Stimulated activated naive CD4-positive, alpha-beta T cell (primary cell): ENCODE results near the gene IL33.

Experiments
- DNase-seq, 6 experiments: peaks; one replicate each; lab custom pipeline; 2025; lab: John Stamatoyannopoulos, UW

IL33 gene

DNA sequence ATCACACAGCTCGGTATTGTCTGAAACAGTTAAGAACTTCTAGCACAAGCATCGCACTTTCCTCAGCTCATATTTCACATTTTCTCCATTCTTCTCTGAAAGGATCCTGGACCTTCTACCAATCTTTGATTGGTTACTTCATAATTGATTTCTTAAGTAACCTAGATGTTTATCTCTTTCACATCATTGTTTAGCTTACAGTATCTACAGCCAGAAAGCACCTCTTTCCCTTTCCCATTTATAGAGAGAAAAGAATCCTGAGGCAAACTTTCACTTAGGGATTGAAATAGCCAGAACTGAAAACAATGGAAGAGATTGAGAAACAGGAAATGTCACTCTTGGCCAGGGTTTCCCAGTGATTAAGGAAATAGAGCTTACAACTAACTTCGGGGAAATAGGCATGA lies 2.5 kb downstream of the IL33 start:
- no peak for DNase-seq

DNA sequence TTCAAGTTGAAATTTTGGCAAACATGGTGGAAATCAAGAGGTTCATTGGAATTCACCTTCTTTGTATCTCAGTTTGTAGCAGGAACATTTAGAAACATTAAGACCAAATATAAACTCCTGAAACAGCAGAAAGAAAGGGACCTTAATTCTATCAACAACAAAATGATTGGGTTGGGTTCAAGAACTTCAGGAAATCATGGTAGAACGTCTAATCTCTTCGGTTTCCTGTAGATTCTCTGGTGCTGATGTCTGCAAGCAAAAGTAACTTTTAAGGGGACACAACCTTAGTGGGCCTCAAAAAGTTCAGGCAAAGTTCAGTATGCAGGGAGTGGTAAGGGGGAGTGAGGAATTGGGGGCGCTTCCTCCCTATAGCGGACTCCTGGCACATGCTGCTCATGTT lies 3.4 kb downstream of the IL33 start:
- no peak for DNase-seq

DNA sequence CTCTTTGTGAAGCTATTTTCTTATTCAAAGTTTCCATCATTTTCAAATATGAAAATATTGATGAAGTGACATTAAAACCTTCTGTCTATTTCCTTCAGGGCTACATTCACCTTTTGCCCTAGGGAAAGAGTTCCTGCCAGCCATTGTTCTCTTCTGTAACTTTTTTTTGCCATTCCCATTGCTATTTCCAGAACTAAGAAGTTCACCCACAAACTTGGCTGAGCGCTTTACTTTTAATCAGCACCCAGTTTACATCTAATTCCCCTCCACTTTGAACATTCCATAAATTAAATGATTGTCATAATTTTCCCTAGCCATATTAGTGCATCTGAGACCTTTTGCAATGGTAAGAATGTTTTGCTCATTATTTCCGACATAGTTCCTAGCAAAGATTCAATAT lies 4.4 kb downstream of the IL33 start:
- DNase-seq = no peak

DNA sequence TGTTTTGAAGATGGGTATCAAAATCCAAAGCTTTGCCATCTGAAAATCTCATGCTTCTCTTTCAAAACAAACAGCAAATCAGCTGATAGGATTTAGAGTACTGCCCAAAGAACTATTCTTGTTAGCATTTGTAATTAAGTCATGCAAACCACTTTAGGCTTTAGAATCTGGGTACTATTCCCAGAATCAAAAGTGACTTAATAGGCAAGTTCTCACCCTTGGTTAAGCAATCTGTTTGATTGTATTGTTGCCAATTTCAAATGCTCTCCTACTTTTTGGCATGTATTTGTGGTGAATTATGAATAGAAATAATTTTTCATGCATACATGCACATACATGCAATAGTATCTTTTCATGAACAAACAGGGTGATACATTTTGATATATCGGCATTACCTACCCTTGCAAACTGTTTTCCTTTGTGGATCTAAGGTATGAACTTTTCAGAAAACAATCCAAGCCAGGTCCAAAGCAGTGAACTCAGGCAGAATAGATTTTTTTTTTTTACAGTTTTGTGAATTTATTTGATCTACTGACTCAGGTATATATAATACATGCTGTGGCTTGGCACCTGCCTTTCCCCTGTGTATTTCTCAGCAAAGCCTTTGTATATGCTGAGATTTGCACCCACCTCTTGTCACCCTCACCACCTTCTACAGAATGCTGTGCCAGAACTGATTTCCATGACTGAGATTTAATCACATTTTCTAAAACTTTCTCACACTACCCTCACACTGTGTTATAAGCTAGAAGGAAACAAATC lies 9.0 kb downstream of the IL33 start:
- no peak for DNase-seq

DNA sequence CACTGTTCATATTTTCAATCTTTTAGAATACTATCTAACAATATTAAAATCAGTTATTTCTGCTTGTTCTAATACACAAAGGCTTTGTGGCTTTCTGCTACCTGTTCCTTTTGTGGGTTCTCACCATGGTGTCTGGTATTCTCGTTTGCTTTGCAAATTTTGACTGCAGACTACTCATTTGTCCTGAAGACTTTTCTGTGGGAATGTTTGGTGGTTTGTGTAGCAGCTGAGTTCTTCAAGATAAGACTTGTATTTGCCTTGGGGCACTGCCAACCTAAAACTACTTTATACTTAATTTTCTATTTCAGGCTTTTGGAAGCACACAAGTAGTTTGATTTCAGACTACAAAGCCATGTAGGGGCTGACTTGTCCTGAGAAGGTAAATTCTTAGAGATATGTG lies 11.1 kb downstream of the IL33 start:
- DNase-seq = no peak

DNA sequence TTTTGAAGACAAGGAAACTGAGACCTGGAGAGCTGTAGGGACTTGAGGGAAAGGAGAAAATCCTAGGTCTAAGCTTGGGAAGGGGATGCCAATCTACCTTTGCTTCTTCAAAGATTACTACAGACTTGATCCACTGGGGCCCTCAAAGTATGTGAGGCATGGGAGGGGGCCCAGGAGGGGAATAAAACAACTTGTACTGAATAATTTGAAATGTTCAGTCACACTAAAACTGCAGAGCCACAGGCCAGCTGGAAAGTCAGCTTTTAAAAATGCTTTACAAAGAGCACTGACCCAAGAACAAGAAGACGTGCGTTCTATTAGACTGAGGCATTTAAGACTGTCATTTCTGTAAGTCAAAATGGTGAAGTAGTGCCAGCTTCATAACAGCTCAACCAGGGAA lies 13.6 kb downstream of the IL33 start:
- no peak for DNase-seq

DNA sequence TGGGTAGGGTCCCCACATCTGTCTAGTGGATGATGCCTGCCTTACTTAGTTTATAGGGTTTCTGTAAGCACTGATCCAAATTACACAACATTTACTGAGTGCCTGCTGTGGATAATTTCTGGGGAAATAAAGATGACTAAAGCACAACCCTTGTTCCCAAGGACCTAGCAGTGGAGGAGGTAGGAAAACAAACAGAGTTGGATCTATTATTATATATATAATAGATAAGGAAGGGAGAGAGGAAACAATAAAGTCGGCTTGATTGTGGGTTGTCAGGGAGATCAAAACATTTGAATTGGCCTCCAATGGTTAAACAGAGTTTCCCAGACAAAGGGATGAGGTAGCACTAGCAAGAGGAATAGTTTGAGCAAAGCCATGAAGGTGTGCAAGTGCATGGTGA lies 14.0 kb downstream of the IL33 start:
- no peak for DNase-seq

DNA sequence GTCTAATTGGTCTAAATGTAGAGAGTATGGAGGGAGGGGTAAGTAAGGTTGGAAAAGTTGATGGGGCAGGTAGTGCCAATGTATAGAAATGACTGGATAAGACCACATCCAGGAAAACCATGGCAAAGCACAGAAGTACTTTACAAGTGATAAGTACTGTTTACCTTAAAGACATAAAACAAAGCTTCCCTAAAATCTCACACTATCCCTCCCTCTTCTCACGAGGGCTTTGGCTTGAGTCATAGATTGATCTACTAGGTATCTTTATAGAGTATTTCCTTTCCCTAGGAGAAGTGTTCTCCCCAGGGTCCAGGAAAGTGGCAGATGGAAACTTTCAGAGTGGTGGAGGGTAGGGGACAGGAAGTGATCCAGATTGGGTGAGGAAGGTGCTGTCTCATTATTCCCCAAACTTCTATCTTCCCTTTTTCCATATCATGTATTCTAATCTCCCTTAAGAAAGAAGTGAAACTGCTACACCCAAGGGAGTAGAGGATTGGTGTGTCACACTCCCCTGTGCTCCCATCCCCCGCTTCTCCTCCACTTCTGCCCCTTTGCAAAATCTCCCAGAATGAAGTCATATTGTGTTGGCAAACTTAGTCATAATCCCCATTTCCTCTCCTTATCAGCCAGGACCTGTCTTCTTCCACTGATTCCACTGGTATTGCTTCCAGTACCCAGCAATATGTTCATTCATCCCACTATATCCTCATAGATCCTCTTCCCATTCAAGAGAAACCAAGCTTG lies 14.6 kb downstream of the IL33 start:
- DNase-seq = no peak

DNA sequence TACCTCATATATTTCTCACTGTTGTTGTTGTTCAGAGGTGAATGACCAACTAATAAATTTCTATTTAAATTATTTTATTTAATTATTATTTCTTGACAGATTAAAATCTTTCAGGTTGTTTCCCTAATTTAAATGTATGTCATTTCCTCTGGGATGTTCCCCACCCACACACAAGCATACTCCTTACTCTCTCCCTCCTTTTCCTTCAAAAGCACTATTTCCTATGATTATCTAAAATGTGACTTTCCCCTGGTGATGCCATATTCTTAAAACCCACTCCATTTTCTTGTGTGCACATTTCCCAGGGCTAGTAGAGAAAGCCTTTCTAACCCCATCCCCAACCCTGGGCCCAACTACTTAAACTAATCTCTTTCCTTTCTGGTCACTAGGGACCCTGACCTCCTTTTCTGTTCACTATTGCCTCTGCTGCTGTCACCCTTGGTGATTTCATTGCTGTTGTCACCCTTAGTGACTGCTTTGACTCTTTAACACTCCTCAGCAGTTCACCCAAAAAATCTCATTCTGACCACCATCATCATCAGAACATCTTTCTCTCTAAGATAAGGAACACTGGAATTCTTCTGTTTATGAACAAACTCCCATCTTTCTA lies 16.8 kb downstream of the IL33 start:
- no peak for DNase-seq

DNA sequence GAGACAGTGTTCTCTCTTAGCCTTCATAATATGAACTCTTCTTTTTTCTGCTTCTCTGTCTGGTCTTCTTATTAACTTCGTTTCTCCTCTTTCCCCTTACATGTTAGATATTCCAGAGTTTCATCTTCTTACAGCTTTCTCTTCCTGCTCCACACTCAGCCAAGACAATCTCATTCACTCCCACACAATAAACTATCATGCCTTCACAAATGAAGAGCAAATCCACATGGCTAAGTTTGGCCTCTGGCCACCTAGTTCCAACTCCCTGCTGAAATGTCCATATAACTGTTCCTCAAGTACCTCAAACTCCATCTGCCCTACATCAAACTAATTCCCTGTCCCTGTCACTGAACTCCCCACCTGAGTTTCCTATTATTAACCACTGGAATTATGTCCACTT lies 18.4 kb downstream of the IL33 start:
- no peak for DNase-seq

DNA sequence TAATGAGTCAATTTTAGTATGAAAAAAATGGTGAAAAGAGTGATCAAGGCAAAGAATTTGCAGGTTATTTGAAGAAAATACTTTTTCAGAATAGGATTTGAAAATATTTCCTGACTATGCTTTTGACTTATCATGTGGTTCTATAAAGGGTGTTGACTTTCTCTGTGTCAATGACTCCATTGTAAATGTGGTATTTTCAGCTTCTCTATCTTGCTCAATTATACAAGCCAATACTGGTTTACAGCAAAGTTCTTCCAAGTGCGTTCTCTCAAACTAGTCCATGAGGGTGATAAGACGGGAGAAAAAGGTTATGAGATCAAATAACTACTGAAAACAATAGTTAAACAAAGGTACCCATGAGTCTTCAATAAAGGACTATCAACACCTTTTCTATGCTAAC lies 21.7 kb downstream of the IL33 start:
- DNase-seq = no peak

DNA sequence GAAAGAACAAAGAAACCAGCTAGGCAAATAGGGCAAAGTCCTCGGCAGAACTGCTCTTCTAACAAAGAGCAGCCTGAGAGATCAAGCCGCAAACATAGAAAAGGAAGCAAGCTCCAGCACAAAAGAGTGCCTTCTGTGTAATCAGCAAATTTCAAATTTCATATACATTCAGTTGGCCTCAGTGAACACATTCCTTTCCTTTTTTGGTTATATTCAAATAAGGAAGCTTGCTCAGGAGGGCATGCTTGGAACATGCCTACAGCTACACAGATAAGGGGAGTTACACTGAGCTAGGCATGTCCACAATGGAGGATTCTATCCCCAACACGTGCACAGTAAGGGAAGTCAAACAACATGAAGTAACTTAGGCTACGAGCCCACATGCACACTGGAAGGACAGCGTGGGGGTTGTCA lies 23.4 kb downstream of the IL33 start:
- no peak for DNase-seq

DNA sequence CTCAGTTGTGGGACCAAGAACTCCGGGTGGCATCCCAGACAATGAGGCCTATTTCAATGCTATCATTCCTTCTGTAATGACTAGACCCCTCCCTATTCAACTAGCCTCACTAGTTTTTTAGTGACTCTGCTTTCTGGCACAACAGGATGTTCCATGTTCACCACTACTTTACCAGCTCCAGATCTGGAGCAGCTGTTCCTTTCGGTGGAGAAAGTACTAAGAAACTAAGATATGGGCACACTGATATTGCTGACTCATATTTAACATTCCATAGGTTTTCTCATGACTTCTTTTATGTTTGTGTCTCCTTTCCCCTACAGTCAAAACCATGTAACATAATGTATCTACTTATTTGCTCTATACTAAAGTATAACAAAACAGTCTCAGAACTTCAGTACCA lies 24.1 kb downstream of the IL33 start:
- DNase-seq = no peak

DNA sequence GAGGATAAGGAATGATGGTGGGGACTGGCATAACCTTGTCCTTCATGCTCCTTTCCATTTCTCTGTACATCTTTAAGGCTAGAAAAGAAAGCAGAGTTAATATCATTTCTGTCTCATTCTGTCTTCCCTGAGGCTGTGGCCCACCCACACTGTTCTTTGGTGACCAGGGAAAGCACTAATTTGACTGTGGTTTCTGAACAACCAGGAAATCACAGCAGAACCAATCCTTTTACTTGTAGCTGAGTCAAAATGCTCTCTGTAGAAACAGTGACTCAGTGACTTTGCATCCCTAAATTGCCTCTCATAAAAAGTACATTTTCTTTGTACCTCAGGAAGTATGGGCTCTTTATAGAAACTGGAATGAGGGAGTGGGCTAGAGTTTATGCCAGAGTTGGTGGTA lies 28.1 kb downstream of the IL33 start:
- no peak for DNase-seq

DNA sequence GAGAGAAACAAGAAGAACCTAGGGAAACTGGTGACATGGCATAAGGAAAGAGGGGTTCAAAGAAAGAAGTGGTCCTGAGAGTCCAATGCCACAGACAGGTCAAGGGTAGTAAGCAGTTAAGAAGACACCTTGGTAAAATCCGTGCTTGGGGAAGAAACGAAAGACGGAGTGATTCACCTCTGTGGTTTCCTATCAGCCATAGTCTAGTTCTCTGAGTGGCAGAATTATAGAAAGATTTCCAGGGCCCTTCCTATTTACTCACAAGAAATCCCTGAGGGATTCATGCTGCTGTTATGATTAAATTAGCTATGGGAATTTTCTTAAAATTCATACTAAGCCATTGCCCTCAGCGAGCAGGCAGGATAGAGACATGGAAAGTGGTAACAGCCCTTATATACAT lies 31.7 kb downstream of the IL33 start:
- DNase-seq = no peak

DNA sequence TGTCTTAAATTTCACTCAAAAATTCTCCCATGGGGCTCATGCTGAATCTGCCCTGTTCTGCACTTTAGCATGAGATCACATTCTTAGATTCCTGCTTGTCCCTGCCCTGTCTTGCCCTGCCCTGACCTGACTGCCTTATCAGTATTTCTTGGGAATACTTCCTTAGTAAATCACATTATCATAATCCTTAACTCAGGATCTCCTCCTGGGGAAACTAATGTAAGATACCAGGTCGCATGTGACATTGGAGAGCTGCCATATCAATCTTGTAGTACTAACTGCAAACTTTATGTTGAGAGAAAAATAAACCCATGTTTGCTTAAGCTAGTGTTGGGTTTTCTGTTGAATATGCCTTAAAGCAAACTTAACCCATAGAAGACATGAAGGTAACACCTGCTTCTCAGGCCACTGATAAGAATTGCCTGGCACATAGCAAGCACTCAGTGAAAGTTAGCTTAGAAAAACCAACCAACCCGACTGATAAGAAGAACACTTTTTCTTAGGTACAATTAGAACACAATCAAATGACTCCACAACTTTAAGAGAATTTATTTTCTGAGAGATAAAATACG lies 53.3 kb downstream of the IL33 start:
- DNase-seq = no peak

DNA sequence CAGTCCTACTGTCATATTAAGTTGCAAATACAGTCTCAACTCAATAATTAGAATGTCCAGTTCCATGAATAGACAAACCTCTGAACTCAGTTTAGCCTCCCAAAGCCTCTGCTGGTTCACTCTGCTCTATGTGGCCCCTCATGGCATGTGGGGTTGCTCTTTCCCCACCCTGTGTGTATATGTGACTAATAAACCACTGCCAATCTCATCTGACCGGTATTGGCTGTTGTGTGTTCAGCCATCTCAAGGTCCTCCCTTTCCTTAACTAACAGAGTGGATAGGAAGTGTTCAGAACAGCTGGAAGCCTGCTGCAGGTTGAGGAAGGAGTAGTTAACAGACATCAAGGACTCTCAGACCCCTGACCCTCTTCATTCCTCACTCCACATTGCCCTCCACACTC lies 55.3 kb downstream of the IL33 start:
- no peak for DNase-seq

DNA sequence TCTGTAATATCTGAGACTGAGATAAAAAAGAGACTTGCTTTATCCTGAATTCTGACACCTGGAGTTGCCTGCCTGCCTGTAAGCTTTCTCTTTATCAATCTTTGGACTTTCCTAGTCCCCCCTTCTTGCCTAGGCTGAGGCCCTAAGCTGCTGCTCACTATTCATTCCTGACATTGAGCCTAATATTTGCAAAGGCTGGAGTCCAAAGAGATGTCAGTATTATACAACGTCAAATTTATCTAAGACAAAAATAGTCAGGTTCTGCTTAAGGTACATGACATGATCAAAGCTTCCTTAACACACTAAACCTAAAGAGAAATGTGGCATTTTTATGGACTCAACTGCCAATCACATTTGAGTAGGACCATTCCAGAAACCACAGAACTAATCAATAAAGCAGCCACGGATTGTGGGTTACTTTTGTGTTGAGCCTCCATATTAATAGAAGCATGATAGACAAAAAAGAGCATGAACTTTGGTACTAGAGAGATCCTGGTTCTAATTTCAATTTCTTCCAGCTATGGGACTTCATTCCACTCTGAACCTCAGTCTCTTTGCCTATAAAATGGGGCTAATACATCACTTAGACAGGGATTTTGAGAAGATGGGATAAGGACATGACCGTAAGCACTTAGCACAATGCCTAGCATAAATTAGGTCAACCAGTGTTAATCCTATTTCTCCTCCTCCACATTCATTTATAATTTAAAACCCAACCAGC lies 56.1 kb downstream of the IL33 start:
- DNase-seq = no peak

DNA sequence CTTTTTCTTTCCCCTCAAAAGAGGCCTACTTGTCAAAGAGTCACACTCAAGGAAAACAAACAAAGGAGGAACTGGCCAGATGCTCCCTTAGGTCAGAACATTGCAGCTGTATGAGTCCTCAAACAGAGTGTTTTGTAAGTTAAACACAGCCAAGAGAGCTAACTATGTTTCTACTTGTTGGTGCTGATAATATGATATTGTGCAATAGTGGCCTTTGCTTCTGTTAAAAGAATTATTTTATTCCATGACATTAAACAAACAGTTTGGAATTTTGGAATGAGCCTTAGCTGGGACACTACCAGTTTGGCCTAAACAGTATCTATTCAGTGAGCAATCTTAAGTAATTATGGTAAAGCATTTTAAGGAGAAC lies 56.6 kb downstream of the IL33 start:
- DNase-seq = no peak

DNA sequence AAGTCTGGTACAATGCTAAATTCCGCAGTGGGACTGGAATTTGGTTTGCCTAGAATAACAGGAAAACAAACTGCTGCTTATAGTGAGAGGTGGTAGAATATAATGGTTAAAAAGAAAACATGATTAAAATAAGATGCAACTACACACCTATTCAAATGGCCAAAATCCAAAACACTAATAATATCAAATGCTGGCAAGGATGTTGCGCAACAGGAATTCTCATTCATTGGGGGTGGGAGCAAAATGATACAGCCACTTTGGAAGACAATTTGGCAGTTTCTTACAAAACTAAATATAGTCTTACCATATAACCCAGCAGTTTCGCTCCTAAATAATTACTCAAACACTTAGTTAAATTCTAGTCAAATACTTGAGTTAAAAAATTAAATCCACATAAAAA lies 61.8 kb downstream of the IL33 start:
- DNase-seq = no peak

DNA sequence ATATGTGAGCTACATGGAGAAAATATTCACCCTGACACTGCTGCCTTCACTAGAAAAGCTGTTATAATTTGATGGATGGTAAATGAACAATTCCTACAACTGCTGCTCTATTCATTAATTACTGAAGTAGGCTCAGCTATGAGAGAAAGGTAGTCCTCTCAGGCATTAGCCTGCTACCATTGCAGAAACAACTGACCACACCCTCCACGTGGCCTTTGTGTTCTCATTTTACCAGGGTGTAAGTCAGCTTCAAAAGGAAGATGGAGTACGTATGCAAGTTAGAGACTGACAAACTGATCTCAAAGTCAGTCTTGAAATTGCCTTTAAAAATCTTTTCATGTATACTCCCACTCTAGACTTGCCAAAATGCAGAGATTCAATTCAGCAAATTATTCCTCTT lies 86.3 kb downstream of the IL33 start:
- DNase-seq = no peak

DNA sequence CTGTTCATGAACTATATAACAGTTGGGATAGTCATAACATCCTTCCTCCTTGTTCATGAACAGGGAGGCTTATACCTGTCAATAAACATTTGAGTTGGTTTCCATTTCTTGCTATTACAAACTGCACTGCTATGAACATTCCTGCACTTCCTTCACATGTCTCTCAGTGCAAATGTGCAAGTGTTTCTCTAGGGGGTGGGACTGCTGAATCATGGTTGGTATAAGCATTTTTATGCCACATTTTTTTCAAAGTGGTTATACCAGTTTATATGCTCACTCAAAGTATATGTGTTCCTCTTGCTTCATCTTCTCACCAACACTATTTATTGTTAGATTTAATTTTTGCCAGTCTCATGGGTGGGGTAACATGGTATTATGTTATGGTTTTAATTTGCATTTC lies 86.8 kb downstream of the IL33 start:
- DNase-seq = no peak

DNA sequence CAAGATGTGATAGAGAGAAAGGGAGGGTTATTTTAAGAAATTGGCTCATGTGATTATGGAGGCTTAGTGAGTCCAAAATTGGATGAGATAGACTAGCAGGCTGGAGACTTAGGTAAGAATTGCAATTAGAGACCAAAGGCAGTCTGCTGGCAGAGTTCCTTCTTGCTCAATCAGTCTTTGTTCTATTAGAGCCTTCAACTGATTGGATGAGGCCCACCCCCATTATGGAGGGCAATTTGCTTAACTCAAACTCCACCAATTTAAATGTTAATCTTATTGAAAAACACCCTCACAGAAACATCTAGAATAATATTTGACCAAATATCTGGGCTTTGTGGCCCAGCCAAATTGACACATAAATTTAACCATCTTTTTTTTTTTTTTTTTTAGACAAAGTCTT lies 88.6 kb downstream of the IL33 start:
- no peak for DNase-seq
